SW480 (cell line): ENCODE measurements around the gene NAPEPLD.
A peak's percentile ranks its signal among the peaks of the same experiment; 100 is the strongest.
"Not testable (repeated sequence)": the region's sequence is repeated elsewhere in the genome, so short reads cannot be mapped to it uniquely, and the experiment has no call there.

Experiments
- DNase-seq: peaks from one replicate; pipeline ENCODE4 v3.0.0-alpha.2; 2016; ENCODE audit warnings: low spot score

Gene NAPEPLD

DNA sequence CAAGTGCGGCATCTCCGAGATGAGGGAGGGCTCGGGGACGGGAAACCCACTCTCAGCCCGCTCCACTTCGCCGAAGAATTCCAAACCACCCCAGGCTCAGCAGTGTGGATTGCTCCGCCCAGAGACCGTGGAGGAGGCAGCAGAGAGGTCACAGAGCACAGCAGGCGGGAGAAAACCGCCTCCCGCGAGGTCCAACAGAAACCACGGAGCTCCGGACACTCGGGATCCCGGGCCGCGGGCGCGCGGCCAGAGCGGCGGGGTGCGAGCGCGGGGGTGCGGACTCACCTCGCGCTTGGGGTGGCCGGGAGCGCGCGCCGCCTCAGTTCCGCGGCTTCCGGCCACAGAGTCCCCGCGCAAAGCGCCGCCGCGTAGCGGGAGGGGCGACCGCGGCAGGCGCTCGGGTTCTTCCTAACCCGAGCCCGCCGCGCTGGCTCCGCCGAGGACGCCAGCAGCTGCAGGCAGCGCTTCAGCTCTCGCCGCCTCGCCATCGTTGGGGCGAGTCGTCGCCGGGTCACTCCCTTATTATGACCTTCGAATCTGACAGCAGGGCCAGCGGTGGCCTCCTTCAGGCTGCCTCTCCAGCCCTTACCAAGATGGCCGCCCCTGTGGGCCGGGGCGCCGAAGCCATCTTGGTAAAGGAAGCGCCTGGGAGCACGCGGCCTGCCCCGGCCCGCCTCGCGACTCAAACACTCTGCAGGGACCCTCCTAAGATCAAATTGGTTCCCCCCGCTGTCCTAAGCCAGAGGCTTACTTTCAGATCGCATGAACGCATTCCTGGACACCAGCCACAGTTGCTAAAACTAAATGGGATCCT is at the start of gene NAPEPLD:
Gene NAPEPLD, minus strand, starts transcription at position 106 of the 814 bp plus-strand sequence. CDS start 20,323 bp downstream, outside the sequence.
- peak; percentile 96 for DNase-seq

DNA sequence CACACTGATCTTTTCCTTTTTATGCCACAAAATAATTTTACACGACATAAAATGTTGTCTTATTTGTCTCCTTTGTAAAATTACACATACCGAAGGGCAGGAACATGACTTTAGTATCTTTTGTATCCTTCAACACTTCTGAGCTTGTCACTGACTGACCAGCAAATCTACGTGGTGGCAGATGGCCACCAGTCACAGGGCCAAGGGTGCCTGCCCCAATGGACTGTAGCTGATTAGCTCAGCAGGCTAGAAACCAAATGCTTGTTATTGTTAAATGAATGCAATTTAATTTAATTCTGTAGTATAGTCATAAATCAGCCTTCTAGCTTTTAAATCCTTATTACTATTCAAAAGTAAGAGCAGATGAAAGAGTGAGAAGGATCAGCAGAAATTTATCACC is 49.2 kb upstream of the NAPEPLD start:
- DNase-seq, result not testable (repeated sequence)

GRCh38 chr7:103195364-103195763 is 46.5 kb upstream of the NAPEPLD start:
- DNase-seq, result not testable (repeated sequence)

GRCh38 chr7:103172415-103173146 is 23.7 kb upstream of the NAPEPLD start:
- not testable (repeated sequence) for DNase-seq

DNA sequence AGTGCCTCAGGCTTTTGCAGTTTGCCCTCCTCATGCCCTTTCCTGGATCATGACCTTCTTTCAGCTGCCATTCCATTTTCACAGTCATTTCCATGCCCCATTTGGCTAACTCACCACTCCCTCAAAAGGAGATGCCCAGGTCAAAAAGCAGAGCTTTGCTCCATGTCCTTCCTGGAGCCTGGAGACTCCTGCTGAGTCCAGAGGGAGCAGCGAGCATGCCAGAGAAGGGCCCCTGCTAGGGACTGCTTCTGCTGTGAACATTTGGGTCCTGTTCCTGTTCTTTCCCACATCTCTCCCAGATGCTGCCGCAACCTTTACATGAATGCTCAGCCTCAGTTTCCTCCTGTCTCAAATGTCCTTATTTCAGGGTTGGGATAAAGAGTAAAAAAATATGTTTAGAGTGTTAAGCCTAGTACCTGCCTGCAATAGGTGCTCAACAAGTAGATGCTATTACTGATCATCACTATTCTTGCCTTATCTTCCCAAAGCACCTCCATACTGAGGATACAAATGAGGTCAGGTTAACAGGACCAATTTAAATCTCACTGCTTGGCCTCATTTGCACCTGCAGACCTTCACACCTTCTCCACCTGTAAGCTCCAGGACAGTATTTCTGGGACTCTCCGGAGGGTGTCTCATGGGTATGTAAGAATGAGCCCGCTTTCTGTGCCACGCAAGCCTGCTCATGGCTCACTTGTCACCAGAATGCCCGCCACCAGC is 23.0 kb upstream of the NAPEPLD start:
- DNase-seq, result not testable (repeated sequence)

GRCh38 chr7:103166921-103167544 is 18.1 kb upstream of the NAPEPLD start:
- DNase-seq, result not testable (repeated sequence)

GRCh38 chr7:103163087-103163825 is 14.4 kb upstream of the NAPEPLD start:
- DNase-seq, result not testable (repeated sequence)

GRCh38 chr7:103162641-103163040 is 13.7 kb upstream of the NAPEPLD start:
- not testable (repeated sequence) for DNase-seq

GRCh38 chr7:103161998-103162616 is 13.2 kb upstream of the NAPEPLD start:
- DNase-seq, result not testable (repeated sequence)

GRCh38 chr7:103159072-103159471 is 10.2 kb upstream of the NAPEPLD start:
- not testable (repeated sequence) for DNase-seq

- DNase-seq, result not testable (repeated sequence)
Observed at GRCh38 chr7:103155331-103156024, 6.6 kb upstream of the NAPEPLD start.

DNA sequence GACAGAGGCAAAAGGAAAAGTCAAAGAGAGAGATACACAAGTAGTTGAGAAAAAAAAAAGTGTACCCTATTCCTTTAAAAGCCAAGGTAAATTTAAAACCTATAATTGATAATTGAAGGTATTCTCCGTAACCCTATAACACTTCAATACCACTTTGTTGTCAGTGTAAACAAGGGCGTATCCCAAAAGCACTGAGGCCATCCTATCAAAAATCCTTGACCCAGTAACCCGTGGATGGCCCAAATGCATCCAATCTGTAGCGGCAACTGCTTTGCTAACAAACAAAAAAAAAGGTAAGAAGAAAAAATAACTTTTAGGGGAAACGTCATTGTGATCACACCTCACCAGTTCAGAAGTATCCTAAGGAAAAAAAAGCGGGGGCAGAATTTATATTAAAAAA is 5.1 kb upstream of the NAPEPLD start:
- no peak for DNase-seq

GRCh38 chr7:103152744-103153617 is 4.1 kb upstream of the NAPEPLD start:
- DNase-seq, result peak; percentile 75

DNA sequence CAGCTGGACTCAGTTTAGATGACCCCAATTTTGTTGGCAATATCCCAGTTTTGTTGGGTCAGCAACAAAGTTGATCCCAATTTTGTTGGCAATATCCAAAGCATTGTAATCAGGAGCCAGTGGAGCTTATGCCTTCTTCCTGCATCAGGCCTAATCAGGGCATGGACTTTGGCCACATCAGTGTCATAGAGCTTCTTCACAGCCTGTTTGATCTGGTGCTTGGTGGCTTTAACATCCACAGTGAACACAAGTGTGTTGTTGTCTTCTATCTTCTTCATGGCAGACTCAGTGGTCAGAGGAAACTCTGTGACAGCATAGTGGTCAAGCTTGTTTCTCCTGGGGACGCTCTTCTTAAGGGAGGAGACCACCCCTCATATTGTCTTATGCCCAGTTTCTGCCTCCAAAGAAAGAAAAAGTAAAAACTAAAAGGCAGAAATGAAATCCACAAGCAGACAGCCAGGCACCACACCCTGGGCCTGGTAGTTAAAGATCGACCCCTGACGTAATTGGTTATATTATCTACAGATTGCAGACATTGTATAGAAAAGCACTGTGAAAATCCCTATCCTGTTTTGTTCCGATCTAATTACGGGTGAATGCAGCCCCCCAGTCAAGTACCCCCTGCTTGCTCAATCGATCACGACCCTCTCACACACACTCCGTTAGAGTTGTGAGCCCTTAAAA is 3.2 kb upstream of the NAPEPLD start:
- peak; percentile 83 for DNase-seq

DNA sequence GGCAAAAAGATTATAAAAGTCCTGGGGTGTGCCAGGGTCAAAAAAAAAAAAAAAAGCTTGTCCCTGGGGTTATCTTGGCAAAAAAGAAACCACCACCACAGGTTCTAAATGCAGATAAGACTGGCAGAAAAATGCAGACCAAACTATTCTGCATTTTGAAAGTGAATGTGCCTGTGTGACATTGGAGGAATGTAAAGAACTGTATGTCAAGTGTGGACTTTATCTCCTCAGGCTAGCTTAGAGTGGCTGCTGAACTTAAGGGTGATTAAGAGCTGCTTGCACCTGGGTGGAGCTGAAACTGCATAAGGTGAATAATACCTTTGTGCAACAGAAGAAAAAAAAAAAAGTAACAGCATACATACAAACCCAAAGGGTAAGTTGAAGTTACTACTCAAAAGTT is 1.3 kb upstream of the NAPEPLD start:
- DNase-seq, result peak; percentile 72

DNA sequence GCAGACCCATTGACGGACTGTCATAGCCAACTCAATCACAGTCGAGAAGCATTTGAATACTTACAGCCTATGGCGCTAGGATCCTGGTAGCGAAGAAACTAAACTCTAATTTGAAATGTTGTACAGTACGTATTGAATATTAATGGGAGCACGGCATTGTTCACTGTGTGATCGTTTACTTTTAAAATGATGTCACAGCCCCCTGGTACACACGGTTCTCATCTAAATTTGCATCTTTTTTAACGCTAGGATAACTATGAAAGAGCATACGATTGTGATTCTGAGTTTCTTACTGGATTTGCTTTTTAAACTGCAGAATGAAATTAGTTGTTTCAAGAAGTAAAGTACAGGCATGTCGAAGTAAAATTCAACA is 895 bp upstream of the NAPEPLD start:
- no peak for DNase-seq

- peak; percentile 63 for DNase-seq
Observed at GRCh38 chr7:103148131-103148993, 537 bp downstream of the NAPEPLD start.

DNA sequence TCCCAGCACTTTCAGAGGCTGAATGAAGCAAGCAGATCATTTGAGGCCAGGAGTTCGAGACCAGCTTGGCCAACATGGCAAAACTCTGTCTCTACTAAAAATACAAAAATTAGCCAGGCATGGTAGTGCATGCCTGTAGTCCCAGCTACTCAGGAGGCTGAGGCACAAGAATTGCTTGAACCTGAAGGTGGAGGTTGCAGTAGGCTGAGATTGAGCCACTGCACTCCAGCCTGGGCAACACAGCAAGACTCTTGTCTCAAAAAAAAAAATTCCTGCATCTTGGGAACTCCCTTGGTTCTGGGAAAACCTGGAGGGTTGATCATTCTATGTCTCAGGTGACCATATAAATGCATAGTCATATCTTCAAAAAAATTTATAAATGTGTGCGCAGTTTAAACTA is 4.1 kb downstream of the NAPEPLD start:
- not testable (repeated sequence) for DNase-seq
